SK-N-SH (cell line): ENCODE data around the gene ECEL1. TPM values are rescaled to one million over a fixed set of nuclear protein-coding genes. Genes with fewer than 3 reads are reported as not detected.

Experiments
- CTCF ChIA-PET: fragments of 300-600, 350-600 bp; formaldehyde crosslinking; extraction: SDS; loops from one replicate; lab custom pipeline; 2021; lab: Yijun Ruan, JAX
- POLR2A ChIA-PET: fragments of 350-600 bp; sonication (Branson Sonifier 250); formaldehyde crosslinking; extraction: SDS; loops from one replicate; lab custom pipeline; 2020; ENCODE audit warnings: antibody characterized with exemption, inconsistent platforms; lab: Yijun Ruan, JAX
- DNase-seq: peaks from one replicate; pipeline ENCODE4 v3.0.0; 2012
- H2AFZ ChIP-seq: fragments of 200-600 bp; sonication (generic); 2 replicates; pipeline ENCODE4 v1.8.1; 2016; ENCODE audit warnings: antibody characterized with exemption, mild to moderate bottlenecking, low read depth
- H3F3A ChIP-seq: fragments of 200-600 bp; sonication (generic); replicated peaks from 2 replicates; pipeline ENCODE3; 2016; ENCODE audit warnings: antibody characterized with exemption, mild to moderate bottlenecking; ENCODE audit not compliant: insufficient read depth
- H3K27ac ChIP-seq, 2 experiments: fragments of 200-500 bp in 1 of 2; fragments of 200-600 bp in 1 of 2; sonication (Bioruptor generic) in 1 of 2; sonication (generic), shearing (Covaris generic) in 1 of 2; 2 replicates each; pipeline versions ENCODE4 v1.5.1 to v1.6.1; 2014 to 2016; ENCODE audit warnings: low read depth in 2 of 2, inconsistent platforms in 1 of 2, low read length in 1 of 2, mild to moderate bottlenecking in 1 of 2, mixed read lengths in 1 of 2
- H3K27me3 ChIP-seq: fragments of 200-600 bp; sonication (generic), shearing (Covaris generic); 2 replicates; pipeline ENCODE4 v1.6.1; 2016; ENCODE audit warnings: mixed run types; ENCODE audit not compliant: insufficient read depth
- H3K36me3 ChIP-seq, 2 experiments: fragments of 200-500 bp in 1 of 2; fragments of 200-600 bp in 1 of 2; sonication (Bioruptor generic) in 1 of 2; sonication (generic) in 1 of 2; replicated peaks in 1 of 2; 2 replicates each; pipeline versions ENCODE3 to v1.5.1; 2014 to 2016; ENCODE audit warnings: low read length in 1 of 2, mild to moderate bottlenecking in 1 of 2; ENCODE audit not compliant: insufficient read depth in 2 of 2, control insufficient read depth in 1 of 2
- H3K4me1 ChIP-seq, 2 experiments: fragments of 200-500 bp in 1 of 2; fragments of 200-600 bp in 1 of 2; sonication (Bioruptor generic) in 1 of 2; sonication (generic), shearing (Covaris generic) in 1 of 2; 2 replicates each; pipeline versions ENCODE4 v1.5.1 to v1.6.1; 2014 to 2016; ENCODE audit warnings: low read depth in 1 of 2, low read length in 1 of 2, mixed run types in 1 of 2; ENCODE audit not compliant: insufficient read depth in 2 of 2, control insufficient read depth in 1 of 2
- H3K4me2 ChIP-seq: fragments of 200-600 bp; sonication (generic), shearing (Covaris generic); 2 replicates; pipeline ENCODE4 v1.6.1; 2017; ENCODE audit warnings: mixed run types
- H3K4me3 ChIP-seq, 2 experiments: fragments of 200-500 bp in 1 of 2; fragments of 200-600 bp in 1 of 2; sonication (Bioruptor generic) in 1 of 2; sonication (generic), shearing (Covaris generic) in 1 of 2; 2 replicates each; pipeline versions ENCODE4 v1.5.1 to v1.8.1; 2014 to 2016; ENCODE audit warnings: low read depth in 2 of 2, inconsistent platforms in 1 of 2, low read length in 1 of 2, mild to moderate bottlenecking in 1 of 2, mixed read lengths in 1 of 2, moderate library complexity in 1 of 2
- H3K79me2 ChIP-seq: fragments of 200-600 bp; sonication (generic); 2 replicates; pipeline ENCODE4 v1.8.1; 2017; ENCODE audit warnings: mild to moderate bottlenecking; ENCODE audit not compliant: insufficient read depth
- H3K9ac ChIP-seq: fragments of 200-600 bp; sonication (generic); 2 replicates; pipeline ENCODE4 v1.6.1; 2017; ENCODE audit warnings: mixed run types
- H3K9me2 ChIP-seq: fragments of 200-600 bp; sonication (generic); 2 replicates; pipeline ENCODE4 v1.6.1; 2017; ENCODE audit warnings: mixed run types
- H3K9me3 ChIP-seq: fragments of 200-600 bp; sonication (generic); 2 replicates; pipeline ENCODE4 v1.6.1; 2017; ENCODE audit warnings: mixed run types, mild to moderate bottlenecking, moderate library complexity
- H4K20me1 ChIP-seq: fragments of 200-600 bp; sonication (generic); 2 replicates; pipeline ENCODE4 v1.6.1; 2017; ENCODE audit warnings: mild to moderate bottlenecking, mixed run types; ENCODE audit not compliant: insufficient read depth
- EP300 ChIP-seq, 2 experiments: IDR thresholded peaks; 2 replicates each; pipeline versions ENCODE4 v1.4.0 to v1.6.1; 2012; ENCODE audit warnings: borderline replicate concordance in 1 of 2, low read depth in 1 of 2, low read length in 1 of 2
- FOXJ3 ChIP-seq: sonication (generic); formaldehyde crosslinking; IDR thresholded peaks from 2 replicates; pipeline ENCODE4 v1.5.1; 2020; ENCODE audit warnings: mild to moderate bottlenecking, missing genetic modification reagents
- REST ChIP-seq: IDR thresholded peaks from 2 replicates; pipeline ENCODE4 v1.6.1; 2012; ENCODE audit warnings: mild to moderate bottlenecking, low read depth, low read length, moderate library complexity
- TEAD4 ChIP-seq: IDR thresholded peaks from 2 replicates; pipeline ENCODE4 v1.4.0; 2012; ENCODE audit warnings: mild to moderate bottlenecking, borderline replicate concordance; ENCODE audit not compliant: insufficient read depth
- WGBS: methylation state at CpG from one replicate; pipeline ENCODE4 v1.1.6; 2017; ENCODE audit warnings: low lambda C conversion rate; 5-methylcytosine and 5-hydroxymethylcytosine counted together
- polyA plus RNA-seq, 3 experiments: library from polyadenylated mRNA; depleted of rRNA; stranded (reverse); fragments of >200 nt; gene quantifications; 2 replicates each; pipeline ENCODE4 v1.2.3, GENCODE V29; 2012

ECEL1 gene
- polyA plus RNA-seq, 1 of the 3 experiments (the other 2 are of a cell fraction): not detected

DNA sequence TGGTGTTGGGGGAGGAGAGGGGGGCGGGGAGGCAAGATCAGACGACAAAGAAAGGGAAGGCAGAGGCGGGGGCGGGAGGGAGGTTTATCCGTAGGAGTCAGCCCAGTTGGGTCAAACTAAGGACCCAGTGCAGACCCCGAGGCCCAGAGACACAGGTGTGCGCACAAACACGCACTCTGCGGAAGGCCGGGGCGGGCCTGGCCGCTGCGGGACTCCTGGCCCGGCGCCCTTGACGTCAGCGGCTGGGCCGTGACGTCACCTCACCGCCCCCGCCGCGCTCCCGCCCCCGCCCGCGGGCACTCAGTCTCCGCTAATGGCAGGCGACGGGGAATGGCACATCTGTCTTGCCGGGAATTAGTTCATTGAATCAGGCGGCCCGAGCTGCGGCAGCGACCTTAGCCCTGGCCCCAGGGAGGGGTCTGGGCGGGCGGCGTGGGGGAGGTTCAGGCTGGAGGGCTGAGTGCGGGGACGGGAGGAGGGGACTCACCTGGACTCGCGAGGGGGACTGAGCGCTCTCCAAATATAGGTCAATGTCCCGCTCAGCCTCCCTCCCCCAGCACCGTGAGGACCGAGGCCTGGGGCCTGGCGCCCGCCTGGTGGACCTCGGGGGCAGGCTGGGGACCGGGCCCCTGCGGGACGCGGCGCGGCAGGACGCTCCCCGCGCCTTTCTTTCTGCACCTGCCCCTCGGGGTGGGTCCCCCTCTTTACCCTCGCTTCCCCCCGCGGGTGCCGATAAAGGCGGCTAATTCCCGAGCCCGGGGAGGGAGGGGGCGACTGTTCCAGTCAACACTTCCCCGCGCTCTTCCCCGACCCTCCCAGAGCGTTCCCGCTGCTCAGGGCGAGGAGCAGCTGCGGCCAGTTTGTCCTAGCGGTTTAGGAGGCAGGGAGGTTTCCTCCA, 15.5 kb upstream of the ECEL1 start:
- no peaks in the 10 kb centered on the region for H3K9me3 ChIP-seq
- DNase-seq: peak; percentile 90
- H3K27ac ChIP-seq: no peak overlapping the region
- POLR2A ChIA-PET: no interaction called here
- no peaks in the 10 kb centered on the region for H3K79me2 ChIP-seq
- no peaks in the 10 kb centered on the region for H3K9me2 ChIP-seq
- H3K4me2 ChIP-seq: peak overlapping the region; percentile 60
- TF ChIP-seq REST (no peak), EP300 (IDR thresholded peaks at IDR 0.05; ENCODE audit: borderline replicate concordance in 1 of 2, low read depth in 1 of 2, low read length in 1 of 2) (0 out of 4 replicates have a peak, but pooled peaks of 1 of the 2 experiments have one; percentile 6)
- no peak overlapping the region for H2AFZ ChIP-seq
- H3K36me3 ChIP-seq: no peaks in the 10 kb centered on the region
- no peaks in the 10 kb centered on the region for H3F3A ChIP-seq
- H3K27me3 ChIP-seq: peaks cover 23% of the 10 kb centered on the region
- CTCF ChIA-PET: interaction anchor here (1.0 to 3.0 kb wide), 4 partner anchors 19 to 59 kb away, joined by 3 to 24 read pairs (median 4); partner anchors contain the start of gene PRSS56
- peak overlapping the region; percentile 23 to 33; a peak in 2 of 4 replicates for H3K4me3 ChIP-seq
- no peaks in the 10 kb centered on the region for H4K20me1 ChIP-seq
- H3K9ac ChIP-seq: no peak overlapping the region
- peaks cover 0 to 45% of the 10 kb centered on the region in 2 experiments; a peak in 1 of 4 replicates for H3K4me1 ChIP-seq
- 55% methylated on average over 29 of the region's 75 CpGs for WGBS

GRCh38 chr2:232502511-232502910, 14.9 kb upstream of the ECEL1 start:
- no peaks in the 10 kb centered on the region for H3K9me3 ChIP-seq
- H3K36me3 ChIP-seq: no peaks in the 10 kb centered on the region
- H2AFZ ChIP-seq: no peak overlapping the region
- no peak for TF ChIP-seq FOXJ3 (CRISPR knock-in tag)
- TF ChIP-seq TEAD4: no peak
- TF ChIP-seq, all 33 proteins: peak for 0
- Histone ChIP-seq H3F3A (no peaks in the 10 kb centered on the region), H4K20me1 (no peaks in the 10 kb centered on the region), H3K27ac (no peak overlapping the region; a peak in 1 of 4 replicates), H3K4me1 (peaks cover 0 to 45% of the 10 kb centered on the region in 2 experiments; a peak in 1 of 4 replicates), H3K27me3 (peaks cover 23% of the 10 kb centered on the region), H3K9ac (no peak overlapping the region), H3K4me2 (0 out of 2 replicates have a peak overlapping the region, but pooled peaks have one; percentile 60), H3K4me3 (peak overlapping the region in 1 of 2 experiments; percentile 3; a peak in 1 of 4 replicates), H3K9me2 (no peaks in the 10 kb centered on the region), H3K79me2 (no peaks in the 10 kb centered on the region)
- 60% methylated on average over 20 of the region's 21 CpGs for WGBS
- CTCF ChIA-PET: interaction anchor here (1.3 to 3.0 kb wide), 2 partner anchors 20 to 56 kb away, joined by 5 to 24 read pairs; partner anchors contain the start of gene PRSS56
- POLR2A ChIA-PET: no interaction called here
- DNase-seq: no peak
